NCI-H128 (cell line): ENCODE data around the gene ATP2B2.

ENCODE experiments used
- DNase-seq: peaks from one replicate; lab custom pipeline; 2025; ENCODE audit not compliant: unreplicated experiment; lab: John Stamatoyannopoulos, UW

Gene ATP2B2

GRCh38 chr3:10471054-10471688 lies 34.2 kb downstream of the ATP2B2 start:
- no peak for DNase-seq

DNA sequence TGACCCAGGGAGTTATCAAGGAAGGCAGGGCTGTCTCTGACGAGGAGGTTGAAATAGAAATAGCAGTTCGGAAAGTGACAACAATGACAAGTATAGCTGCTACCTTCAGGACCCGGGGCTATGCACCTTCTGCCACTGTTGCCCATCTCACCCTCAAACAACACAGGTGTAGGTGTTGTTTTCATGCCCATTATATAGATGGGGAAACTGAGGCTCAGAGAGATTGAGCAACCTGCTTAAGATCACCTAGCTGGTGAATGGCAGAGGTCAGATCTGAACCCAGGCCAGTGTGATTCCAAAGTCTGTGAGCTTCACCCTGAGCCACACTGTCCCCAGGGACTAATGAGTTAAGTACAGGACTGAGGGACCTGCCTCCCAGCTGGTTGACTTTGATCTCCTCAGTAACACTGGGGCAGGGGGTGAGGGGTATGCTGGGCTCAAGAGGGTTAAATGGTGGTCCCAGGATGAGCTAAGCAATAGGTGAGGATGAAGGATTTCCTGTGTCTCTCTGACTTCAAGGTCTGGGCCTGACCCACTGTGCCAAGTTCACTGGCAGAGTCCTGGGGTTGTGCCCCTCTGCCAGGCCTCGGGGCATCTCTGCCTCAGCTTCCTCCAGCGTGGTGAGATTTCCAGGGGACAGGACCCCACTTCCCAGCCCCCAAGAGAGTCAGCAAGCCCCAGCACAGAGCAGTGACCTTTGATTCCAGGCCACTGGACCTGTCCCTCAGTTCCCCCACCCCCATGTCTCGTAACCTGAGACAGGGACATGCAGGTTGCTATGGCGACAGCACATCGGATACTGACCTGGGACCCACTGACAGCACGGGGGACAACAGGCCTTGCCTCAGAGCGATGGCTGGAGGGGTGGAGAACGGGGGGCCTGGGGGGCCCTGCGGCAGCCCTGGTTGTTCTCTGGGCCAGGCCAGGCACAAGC lies 35.0 kb downstream of the ATP2B2 start:
- DNase-seq = no peak

DNA sequence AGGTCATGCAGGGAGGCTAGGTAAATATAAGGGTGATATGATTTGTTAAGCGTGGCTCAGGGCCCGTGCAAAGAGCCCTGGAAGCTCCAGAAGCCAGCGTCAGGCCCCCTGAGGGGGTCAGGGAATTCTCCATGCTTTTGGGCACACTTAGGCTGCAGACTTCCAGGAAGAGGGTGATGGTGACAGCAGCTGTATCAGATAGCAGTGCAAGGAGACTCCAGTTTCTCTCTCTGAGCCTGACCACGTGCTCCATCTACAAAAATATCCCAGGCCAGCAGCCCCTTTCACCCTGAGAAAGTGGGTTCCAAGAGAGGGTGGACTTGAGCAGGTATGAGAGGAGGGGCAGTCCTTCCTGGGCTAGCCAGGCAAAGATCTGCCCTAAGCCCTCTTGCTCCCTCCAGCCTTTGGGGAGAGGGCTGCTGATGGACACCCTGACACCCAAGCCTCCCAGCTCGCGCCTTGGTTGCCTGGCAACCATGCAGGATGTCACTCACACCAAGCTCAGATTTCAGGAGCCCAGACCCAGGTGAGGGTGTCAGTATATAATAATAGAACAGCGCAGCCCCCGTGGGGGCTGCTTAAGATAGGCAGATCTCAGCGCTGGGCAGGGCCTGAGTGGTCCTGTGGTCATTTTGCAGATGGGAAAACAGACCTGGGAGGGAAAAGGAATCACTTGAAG lies 35.8 kb downstream of the ATP2B2 start:
- DNase-seq = no peak

DNA sequence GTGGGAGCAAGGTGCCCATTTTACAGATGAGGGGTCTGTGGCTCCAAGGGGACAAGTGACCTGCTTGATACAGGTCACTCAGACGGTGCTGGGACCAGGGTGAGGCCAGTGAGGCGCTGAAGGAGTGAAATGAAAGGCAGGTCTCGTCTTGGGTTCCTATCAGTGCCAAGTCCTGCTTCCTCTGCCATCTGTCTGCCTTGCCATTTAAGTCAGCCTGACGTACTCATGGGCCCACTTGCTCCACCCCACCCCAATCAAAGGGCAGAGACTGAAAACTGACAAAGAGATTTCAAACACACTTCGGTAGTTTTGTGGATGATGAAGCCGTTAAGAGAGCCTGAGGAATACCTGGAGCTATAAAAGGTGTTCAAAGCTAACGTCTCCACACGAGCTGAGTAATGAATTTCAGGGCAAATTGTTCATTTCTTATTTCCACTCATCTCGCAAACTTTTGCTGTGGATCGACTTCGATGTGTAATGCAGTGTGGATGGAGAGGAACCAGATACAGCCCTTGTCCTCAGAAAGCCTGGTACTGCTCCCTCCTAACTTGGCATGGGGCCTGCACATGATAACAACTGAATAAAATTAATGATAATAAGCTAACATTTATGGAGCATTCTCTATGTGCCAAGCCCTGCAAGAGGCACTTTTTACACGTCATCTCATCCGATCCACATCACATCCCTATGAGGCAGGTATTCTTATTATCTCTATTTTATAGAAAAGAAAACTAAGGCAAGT lies 36.6 kb downstream of the ATP2B2 start:
- no peak for DNase-seq

DNA sequence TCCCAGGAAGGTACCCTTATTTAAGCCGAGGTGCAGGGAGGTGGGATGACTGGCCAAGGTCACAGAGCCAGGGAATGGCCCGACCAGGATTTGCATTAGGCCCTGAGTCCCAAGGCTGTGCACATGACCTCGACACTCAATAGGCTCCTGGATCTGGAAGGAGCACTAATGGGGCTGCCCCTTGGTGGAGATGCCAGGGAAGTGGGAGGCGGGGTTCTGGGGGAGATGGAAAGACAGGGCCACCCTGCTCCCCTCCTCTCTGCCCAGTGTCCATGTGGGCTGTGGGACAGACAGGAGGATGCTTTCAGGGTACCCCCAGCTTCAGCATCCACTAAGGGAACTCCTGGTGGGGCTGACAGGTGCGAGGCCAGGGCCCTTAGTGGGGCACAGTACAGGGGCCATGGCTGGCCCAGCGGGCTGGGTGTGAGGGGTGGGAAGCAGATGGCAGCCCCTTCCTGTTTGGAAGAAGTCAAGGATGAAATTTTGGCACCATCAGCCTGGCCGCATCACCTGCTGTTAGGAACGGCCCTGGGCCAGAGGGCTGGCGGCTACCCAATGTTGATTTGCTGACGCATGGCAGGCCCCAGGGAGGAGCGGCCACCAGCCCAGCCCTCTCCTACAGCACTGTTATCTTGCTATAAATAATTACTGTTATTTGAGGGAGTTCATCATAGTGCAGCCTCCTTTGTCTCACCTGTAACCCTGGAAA lies 37.3 kb downstream of the ATP2B2 start:
- no peak for DNase-seq

DNA sequence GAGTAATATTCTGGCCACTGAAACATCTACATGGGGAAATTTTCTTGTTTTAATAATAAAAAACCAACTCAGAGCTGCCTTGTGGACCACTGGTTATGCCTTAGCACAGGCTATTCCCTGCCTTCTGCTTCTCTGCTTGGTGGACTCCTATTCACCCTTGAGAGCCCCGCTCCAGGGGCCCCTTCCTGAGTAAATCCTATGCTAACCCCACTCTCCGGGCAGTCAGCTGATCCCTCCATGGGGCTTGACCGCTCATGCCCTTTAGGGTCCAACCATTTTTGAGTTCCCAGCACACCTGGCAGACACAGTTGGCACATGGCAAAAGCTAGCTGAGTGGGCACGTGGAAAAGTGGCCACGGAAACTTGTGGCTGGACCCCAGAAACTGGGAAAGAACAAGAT lies 38.2 kb downstream of the ATP2B2 start:
- no peak for DNase-seq

DNA sequence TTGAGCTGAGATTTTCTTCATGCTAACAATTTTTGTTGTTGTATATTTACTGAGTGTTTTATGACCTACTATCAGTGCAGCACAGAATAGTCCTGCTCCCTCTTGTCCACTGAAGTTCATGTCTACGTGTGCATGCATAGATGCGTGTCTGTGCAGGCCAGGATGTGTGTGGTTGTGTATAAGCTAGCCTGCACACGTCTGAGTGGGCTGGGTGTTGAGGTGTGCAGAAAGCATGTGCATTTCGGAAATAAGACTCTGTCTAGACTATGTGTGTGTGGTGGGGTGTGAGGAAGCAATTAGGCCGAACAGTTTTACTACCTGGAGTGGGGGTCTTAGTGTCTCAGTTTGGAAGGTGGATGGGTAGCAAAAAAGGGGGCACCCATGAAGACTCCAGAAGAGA lies 39.2 kb downstream of the ATP2B2 start:
- no peak for DNase-seq

GRCh38 chr3:10465161-10465560 lies 40.2 kb downstream of the ATP2B2 start:
- DNase-seq = no peak

DNA sequence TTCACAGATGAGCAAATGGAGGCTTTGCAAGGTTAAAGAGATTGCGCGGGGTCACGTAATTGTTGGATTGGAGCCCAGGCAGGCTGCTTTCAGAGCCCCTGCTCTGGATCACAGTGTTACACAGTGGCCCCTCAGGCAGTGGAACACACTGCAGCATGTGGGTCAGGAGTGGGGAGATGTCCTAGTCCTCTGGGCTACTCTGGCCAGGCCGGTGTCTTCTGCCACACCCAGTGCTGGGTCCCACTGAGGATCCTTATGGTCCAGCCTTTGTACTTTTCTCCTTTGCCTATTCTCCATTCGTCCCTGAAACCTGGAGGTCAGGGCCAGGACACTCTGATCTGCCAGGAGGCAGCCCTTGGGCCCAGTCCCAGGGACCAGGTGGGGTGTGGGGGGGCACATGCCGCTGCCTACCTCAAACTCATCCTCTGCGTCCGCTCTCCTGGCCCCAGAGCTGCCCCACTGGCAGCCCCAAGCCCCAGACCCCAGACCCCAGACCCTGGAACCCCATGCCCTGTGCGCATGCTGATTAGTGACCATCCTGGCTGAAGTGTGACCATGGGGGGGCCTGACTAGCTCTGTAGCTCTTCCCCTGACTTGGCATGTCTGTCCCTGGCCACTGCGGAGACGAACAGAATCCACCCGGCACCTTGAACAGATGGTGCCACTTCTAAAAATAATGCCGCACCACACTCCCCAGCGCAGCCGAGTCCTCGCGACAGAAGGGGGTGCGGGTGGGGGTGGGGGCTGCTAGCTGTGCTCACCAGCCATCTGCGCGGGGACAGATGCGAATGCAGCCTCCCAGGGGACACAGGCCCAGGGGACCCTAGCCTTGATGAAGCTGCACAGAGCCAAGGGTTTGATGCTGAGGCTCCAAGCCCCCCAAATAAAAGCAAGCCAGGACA lies 41.6 kb downstream of the ATP2B2 start:
- no peak for DNase-seq

GRCh38 chr3:10462641-10463532 lies 42.5 kb downstream of the ATP2B2 start:
- DNase-seq = no peak

GRCh38 chr3:10460951-10461545 lies 44.3 kb downstream of the ATP2B2 start:
- DNase-seq = no peak

DNA sequence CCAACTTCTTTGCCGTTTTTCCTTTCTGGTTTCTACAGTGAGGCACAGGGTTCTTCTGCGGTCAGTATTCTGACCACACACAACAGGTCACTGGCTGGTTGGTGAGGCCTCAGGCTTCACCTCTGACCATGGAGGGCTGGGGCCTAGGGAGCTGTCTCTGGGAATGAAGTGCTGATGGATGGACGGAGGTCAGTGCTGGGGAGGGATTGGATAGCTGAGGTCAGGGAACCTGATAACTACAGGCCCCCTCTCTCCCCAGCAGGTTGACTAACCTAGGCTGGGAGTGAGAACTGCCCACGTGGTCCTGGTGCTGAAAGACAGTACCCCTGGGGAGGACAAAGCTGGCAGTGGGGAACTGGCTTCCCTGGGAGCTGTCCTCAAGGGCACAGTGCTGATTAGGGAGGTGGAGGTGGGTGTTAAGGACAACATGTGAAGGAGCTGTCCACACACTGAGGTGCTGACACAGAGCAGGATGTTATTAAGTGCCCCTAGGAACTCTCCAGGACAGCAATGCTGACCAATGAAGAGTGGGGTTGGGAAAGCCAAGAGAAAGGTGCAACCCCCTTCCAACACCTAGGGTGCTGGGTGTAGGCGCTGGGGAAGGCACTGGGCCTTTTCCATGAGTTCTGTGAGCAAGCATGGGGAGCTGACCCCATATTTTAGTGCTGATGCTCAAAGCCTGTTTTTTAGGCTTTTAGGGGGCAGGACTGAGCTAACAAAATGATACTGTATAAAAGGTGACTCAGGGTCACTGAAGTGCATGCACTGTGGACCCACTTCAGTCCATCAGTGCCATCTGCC lies 45.2 kb downstream of the ATP2B2 start:
- DNase-seq = no peak

- DNase-seq = no peak
Measured at GRCh38 chr3:10457560-10457959, 47.8 kb downstream of the ATP2B2 start.

DNA sequence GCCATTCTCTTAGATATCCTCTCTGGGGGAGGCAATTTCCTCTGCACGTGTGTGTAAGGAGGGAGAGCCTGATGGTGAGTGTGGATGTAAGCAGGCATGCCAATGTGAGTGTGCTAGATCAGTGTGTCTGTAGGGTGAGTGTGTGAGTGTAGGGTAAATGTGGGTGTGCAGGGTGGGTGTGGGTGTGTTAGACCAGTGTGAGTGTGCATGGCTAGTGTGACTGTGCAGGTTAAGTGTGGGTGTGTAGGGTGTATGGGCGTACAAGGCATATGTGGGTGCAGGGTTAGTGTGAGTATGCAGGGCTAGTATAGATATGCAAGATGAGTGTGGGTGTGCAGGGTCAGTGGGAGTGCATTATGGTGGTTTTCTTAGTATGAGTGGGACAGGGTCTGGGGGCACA lies 48.4 kb downstream of the ATP2B2 start:
- DNase-seq = no peak

- DNase-seq = no peak
Measured at GRCh38 chr3:10455545-10455914, 49.9 kb downstream of the ATP2B2 start.

DNA sequence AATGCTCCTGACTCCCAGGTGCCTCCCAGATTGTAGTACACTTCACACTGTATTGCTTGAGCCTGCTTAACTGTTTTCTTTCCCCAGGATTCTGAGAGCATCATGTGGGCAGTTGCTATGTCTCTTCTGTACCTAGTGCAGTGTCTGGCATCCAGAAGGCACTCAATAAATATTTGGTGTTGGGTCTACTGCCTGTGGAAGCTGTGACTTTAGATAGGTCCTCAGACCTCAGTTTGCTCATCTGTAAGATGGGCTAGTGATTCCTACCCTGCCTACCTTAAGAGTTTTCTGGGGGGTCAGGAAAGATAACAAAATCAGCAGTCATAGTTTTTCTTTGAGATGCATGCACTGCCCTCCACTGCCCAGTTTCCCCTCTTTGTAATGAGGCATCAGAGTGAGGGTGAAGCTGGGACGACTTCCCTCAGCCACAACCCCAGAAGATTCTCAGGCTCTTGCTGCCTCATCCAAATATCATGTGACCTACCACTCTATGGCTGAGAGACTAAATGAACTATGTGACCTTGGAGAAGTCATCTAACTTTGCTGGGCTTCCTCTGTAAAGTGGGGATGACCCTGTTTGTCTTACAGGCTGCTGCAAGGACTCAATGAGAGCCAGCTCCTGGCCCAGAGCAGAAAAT lies 50.4 kb downstream of the ATP2B2 start:
- DNase-seq = no peak
